T-helper 1 cell treated with Interleukin-12 subunit alpha and Interleukin-12 subunit beta and Interleukin-4 antibody, amounts not matched to agents 30 μg/mL and 1 μg/mL, for 36 hours (primary cell): ENCODE results near the gene OCIAD2.

ENCODE experiments used
- H3K27ac Mint-ChIP-seq: one replicate; pipeline ENCODE4 v1.8.0; 2021; ENCODE audit warnings: mild to moderate bottlenecking, mixed read lengths
- H3K27me3 Mint-ChIP-seq: one replicate; pipeline ENCODE4 v1.8.0; 2021; ENCODE audit warnings: low read depth, mixed read lengths
- H3K36me3 Mint-ChIP-seq: one replicate; pipeline ENCODE4 v1.8.0; 2021; ENCODE audit warnings: low read depth, mixed read lengths
- H3K4me1 Mint-ChIP-seq: one replicate; pipeline ENCODE4 v1.8.0; 2021; ENCODE audit warnings: low read depth, mixed read lengths
- H3K4me3 Mint-ChIP-seq: one replicate; pipeline ENCODE4 v1.8.0; 2021; ENCODE audit warnings: mild to moderate bottlenecking, moderate library complexity, mixed read lengths
- H3K9me3 Mint-ChIP-seq: one replicate; pipeline ENCODE4 v1.8.0; 2021; ENCODE audit warnings: mixed read lengths

OCIAD2 gene

GRCh38 chr4:48906206-48907173 is at the start of gene OCIAD2:
OCIAD2 (minus strand) TSS chr4:48906774; CDS start chr4:48904549, 2,225 bp downstream.
- H3K27ac Mint-ChIP-seq = peak within 1 kb of the TSS; percentile 88
- peaks cover 38% of the 10 kb centered on the region for H3K4me1 Mint-ChIP-seq
- peak within 1 kb of the TSS; percentile 95 for H3K4me3 Mint-ChIP-seq
- no peaks in the 10 kb centered on the region for H3K27me3 Mint-ChIP-seq
- H3K36me3 Mint-ChIP-seq = peaks cover 28% of the 10 kb centered on the region
- H3K9me3 Mint-ChIP-seq = no peaks in the 10 kb centered on the region

- Mint-ChIP-seq H3K9me3 (no peaks in the 10 kb centered on the region), H3K27me3 (peaks cover 24% of the 10 kb centered on the region), H3K36me3 (no peaks in the 10 kb centered on the region), H3K27ac (no peak overlapping the region), H3K4me3 (no peak overlapping the region), H3K4me1 (peaks cover 1% of the 10 kb centered on the region)
These were observed 47.7 kb upstream of the OCIAD2 start for GRCh38 chr4:48954314-48954713.

GRCh38 chr4:48949518-48950219 is 43.1 kb upstream of the OCIAD2 start:
- no peaks in the 10 kb centered on the region for H3K9me3 Mint-ChIP-seq
- no peak overlapping the region for H3K27ac Mint-ChIP-seq
- H3K27me3 Mint-ChIP-seq = peaks cover 7% of the 10 kb centered on the region
- H3K4me3 Mint-ChIP-seq = no peak overlapping the region
- no peaks in the 10 kb centered on the region for H3K36me3 Mint-ChIP-seq
- H3K4me1 Mint-ChIP-seq = peaks cover 5% of the 10 kb centered on the region

GRCh38 chr4:48949086-48949485 is 42.5 kb upstream of the OCIAD2 start:
- Mint-ChIP-seq H3K27ac (no peak overlapping the region), H3K36me3 (no peaks in the 10 kb centered on the region), H3K4me3 (no peak overlapping the region), H3K9me3 (no peaks in the 10 kb centered on the region), H3K27me3 (peaks cover 3% of the 10 kb centered on the region), H3K4me1 (peaks cover 8% of the 10 kb centered on the region)

- peaks cover 11% of the 10 kb centered on the region for H3K27me3 Mint-ChIP-seq
- no peak overlapping the region for H3K27ac Mint-ChIP-seq
- peaks cover 14% of the 10 kb centered on the region for H3K4me1 Mint-ChIP-seq
- H3K36me3 Mint-ChIP-seq = no peaks in the 10 kb centered on the region
- H3K4me3 Mint-ChIP-seq = no peak overlapping the region
- no peaks in the 10 kb centered on the region for H3K9me3 Mint-ChIP-seq
These were observed 41.2 kb upstream of the OCIAD2 start for GRCh38 chr4:48947731-48948130.

- H3K9me3 Mint-ChIP-seq = no peaks in the 10 kb centered on the region
- peaks cover 13% of the 10 kb centered on the region for H3K27me3 Mint-ChIP-seq
- peaks cover 14% of the 10 kb centered on the region for H3K4me1 Mint-ChIP-seq
- H3K27ac Mint-ChIP-seq = no peak overlapping the region
- H3K36me3 Mint-ChIP-seq = no peaks in the 10 kb centered on the region
- H3K4me3 Mint-ChIP-seq = no peak overlapping the region
These were observed 39.4 kb upstream of the OCIAD2 start for GRCh38 chr4:48945981-48946380.

- H3K9me3 Mint-ChIP-seq = no peaks in the 10 kb centered on the region
- peaks cover 14% of the 10 kb centered on the region for H3K4me1 Mint-ChIP-seq
- no peaks in the 10 kb centered on the region for H3K36me3 Mint-ChIP-seq
- H3K4me3 Mint-ChIP-seq = no peak overlapping the region
- H3K27ac Mint-ChIP-seq = no peak overlapping the region
- H3K27me3 Mint-ChIP-seq = peaks cover 14% of the 10 kb centered on the region
These were observed 38.2 kb upstream of the OCIAD2 start for GRCh38 chr4:48944756-48945241.

GRCh38 chr4:48944252-48944651 is 37.7 kb upstream of the OCIAD2 start:
- Mint-ChIP-seq H3K27me3 (peaks cover 14% of the 10 kb centered on the region), H3K4me3 (no peak overlapping the region), H3K36me3 (no peaks in the 10 kb centered on the region), H3K9me3 (no peaks in the 10 kb centered on the region), H3K4me1 (peaks cover 14% of the 10 kb centered on the region), H3K27ac (no peak overlapping the region)

- H3K9me3 Mint-ChIP-seq = no peaks in the 10 kb centered on the region
- H3K4me1 Mint-ChIP-seq = peaks cover 14% of the 10 kb centered on the region
- H3K27me3 Mint-ChIP-seq = peaks cover 14% of the 10 kb centered on the region
These were observed 36.8 kb upstream of the OCIAD2 start for GRCh38 chr4:48943387-48943786.

GRCh38 chr4:48939785-48940184 is 33.2 kb upstream of the OCIAD2 start:
- peaks cover 11% of the 10 kb centered on the region for H3K4me1 Mint-ChIP-seq
- no peaks in the 10 kb centered on the region for H3K9me3 Mint-ChIP-seq
- H3K4me3 Mint-ChIP-seq = no peak overlapping the region
- H3K27ac Mint-ChIP-seq = no peak overlapping the region
- peaks cover 14% of the 10 kb centered on the region for H3K27me3 Mint-ChIP-seq
- H3K36me3 Mint-ChIP-seq = no peaks in the 10 kb centered on the region

More at GRCh38 chr4:48943387-48943786, 36.8 kb upstream of the OCIAD2 start:
- no peak overlapping the region for H3K4me3 Mint-ChIP-seq
- H3K27ac Mint-ChIP-seq = no peak overlapping the region
- no peaks in the 10 kb centered on the region for H3K36me3 Mint-ChIP-seq

GRCh38 chr4:48938831-48939230 is 32.3 kb upstream of the OCIAD2 start:
- Mint-ChIP-seq H3K27me3 (peaks cover 14% of the 10 kb centered on the region), H3K36me3 (no peaks in the 10 kb centered on the region), H3K9me3 (no peaks in the 10 kb centered on the region), H3K4me3 (no peak overlapping the region), H3K4me1 (peaks cover 5% of the 10 kb centered on the region), H3K27ac (no peak overlapping the region)

- Mint-ChIP-seq H3K9me3 (no peaks in the 10 kb centered on the region), H3K4me1 (no peaks in the 10 kb centered on the region), H3K36me3 (no peaks in the 10 kb centered on the region), H3K27ac (no peak overlapping the region), H3K4me3 (no peak overlapping the region), H3K27me3 (peaks cover 4% of the 10 kb centered on the region)
These were observed 30.5 kb upstream of the OCIAD2 start for GRCh38 chr4:48937033-48937432.

GRCh38 chr4:48931459-48931858 is 24.9 kb upstream of the OCIAD2 start:
- no peak overlapping the region for H3K4me3 Mint-ChIP-seq
- H3K9me3 Mint-ChIP-seq = peaks cover 8% of the 10 kb centered on the region
- H3K4me1 Mint-ChIP-seq = no peaks in the 10 kb centered on the region
- H3K27ac Mint-ChIP-seq = no peak overlapping the region
- H3K27me3 Mint-ChIP-seq = no peaks in the 10 kb centered on the region
- peaks cover 2% of the 10 kb centered on the region for H3K36me3 Mint-ChIP-seq

GRCh38 chr4:48930654-48931053 is 24.1 kb upstream of the OCIAD2 start:
- H3K4me3 Mint-ChIP-seq = no peak overlapping the region
- H3K36me3 Mint-ChIP-seq = peaks cover 2% of the 10 kb centered on the region
- H3K27ac Mint-ChIP-seq = no peak overlapping the region
- H3K9me3 Mint-ChIP-seq = peaks cover 8% of the 10 kb centered on the region
- H3K4me1 Mint-ChIP-seq = no peaks in the 10 kb centered on the region
- H3K27me3 Mint-ChIP-seq = no peaks in the 10 kb centered on the region

- no peak overlapping the region for H3K4me3 Mint-ChIP-seq
- peaks cover 16% of the 10 kb centered on the region for H3K9me3 Mint-ChIP-seq
- no peak overlapping the region for H3K27ac Mint-ChIP-seq
- H3K36me3 Mint-ChIP-seq = peaks cover 5% of the 10 kb centered on the region
- H3K27me3 Mint-ChIP-seq = peaks cover 9% of the 10 kb centered on the region
- H3K4me1 Mint-ChIP-seq = peaks cover 4% of the 10 kb centered on the region
These were observed 17.8 kb upstream of the OCIAD2 start for GRCh38 chr4:48924416-48924815.
